ENCODE measurements around the gene DIP2C.
"Not testable (repeated sequence)": the region's sequence is repeated elsewhere in the genome, so short reads cannot be mapped to it uniquely, and the experiment has no call there.

DIP2C gene

DNA sequence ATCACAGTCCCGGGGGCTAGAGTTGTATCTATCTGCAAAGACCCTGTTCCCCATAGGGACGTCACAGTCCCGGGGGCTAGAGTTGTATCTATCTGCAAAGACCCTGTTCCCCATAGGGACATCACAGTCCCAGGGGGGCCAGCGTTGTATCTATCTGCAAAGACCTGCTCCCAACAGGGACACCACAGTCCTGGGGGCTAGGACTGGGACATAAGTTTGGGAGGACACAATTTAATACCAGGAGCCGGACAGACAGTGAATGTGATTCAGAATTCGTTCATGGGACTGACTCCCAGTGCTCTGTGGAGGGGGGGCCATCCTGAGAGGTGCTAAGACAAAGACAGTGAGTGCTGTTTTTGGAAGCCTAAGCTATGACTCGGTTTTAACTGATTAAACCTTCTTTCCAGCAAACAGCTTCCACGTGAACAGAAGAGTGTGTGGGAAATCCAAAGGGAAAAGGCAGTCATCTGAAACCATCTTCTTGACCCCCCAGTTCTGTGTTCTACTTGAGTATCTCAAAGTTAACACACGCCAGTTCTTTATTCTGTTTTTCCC lies 153.0 kb downstream of the DIP2C start:
- Mint-ChIP-seq H3K4me3 (no peak overlapping the region), H3K4me1 (no peaks in the 10 kb centered on the region), H3K27me3 (peaks cover 36% of the 10 kb centered on the region), H3K9me3 (no peaks in the 10 kb centered on the region), H3K36me3 (ENCODE audit: low read depth) (no peaks in the 10 kb centered on the region), H3K27ac (no peak overlapping the region)
- ATAC-seq = no peak
- DNase-seq = no peak

DNA sequence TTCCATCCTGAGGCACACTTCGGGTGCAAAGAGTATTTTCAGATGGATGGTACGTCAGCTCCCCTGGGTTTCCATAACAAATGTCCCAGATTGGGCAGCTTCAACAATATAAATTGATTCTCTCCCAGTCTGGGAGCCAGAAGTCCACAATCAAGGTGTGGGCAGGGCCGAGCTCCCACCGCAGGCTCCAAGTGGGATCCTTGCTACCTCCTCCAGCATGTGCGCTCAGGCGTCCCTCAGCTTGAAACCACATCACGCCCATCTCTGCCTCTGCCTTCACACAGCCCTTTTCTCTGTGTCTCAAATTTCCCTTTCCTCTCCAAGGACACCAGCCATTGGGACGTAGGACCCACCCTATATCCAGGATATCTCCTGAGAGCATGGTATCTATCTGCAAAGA lies 153.5 kb downstream of the DIP2C start:
- no peak for ATAC-seq
- Mint-ChIP-seq H3K4me3 (no peak overlapping the region), H3K9me3 (no peaks in the 10 kb centered on the region), H3K27me3 (peaks cover 35% of the 10 kb centered on the region), H3K27ac (no peak overlapping the region), H3K4me1 (no peaks in the 10 kb centered on the region), H3K36me3 (ENCODE audit: low read depth) (no peaks in the 10 kb centered on the region)
- DNase-seq = no peak

DNA sequence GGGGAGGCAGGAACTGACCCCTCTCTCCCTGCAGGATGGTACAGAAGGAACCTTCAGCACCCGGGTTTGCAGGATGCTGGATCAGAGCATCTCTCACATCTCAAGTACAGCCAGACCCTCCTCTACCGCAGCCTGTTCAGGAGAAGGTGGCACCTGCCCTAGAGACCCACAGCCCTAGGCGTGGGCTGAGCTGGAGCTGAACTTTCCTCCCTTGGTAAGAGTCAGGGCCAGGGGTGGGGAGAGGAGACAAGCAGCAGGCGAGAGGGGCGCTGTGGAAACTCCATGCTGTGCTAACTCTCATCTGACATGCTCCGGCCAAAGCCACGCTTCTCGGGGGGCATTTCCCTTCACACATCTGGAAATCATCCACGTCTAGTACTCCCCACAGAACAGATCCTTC lies 154.4 kb downstream of the DIP2C start:
- H3K9me3 Mint-ChIP-seq = no peaks in the 10 kb centered on the region
- H3K36me3 Mint-ChIP-seq (ENCODE audit: low read depth) = no peaks in the 10 kb centered on the region
- no peaks in the 10 kb centered on the region for H3K4me1 Mint-ChIP-seq
- DNase-seq = no peak
- H3K27ac Mint-ChIP-seq = no peak overlapping the region
- no peak overlapping the region for H3K4me3 Mint-ChIP-seq
- ATAC-seq = no peak
- H3K27me3 Mint-ChIP-seq = peaks cover 28% of the 10 kb centered on the region

DNA sequence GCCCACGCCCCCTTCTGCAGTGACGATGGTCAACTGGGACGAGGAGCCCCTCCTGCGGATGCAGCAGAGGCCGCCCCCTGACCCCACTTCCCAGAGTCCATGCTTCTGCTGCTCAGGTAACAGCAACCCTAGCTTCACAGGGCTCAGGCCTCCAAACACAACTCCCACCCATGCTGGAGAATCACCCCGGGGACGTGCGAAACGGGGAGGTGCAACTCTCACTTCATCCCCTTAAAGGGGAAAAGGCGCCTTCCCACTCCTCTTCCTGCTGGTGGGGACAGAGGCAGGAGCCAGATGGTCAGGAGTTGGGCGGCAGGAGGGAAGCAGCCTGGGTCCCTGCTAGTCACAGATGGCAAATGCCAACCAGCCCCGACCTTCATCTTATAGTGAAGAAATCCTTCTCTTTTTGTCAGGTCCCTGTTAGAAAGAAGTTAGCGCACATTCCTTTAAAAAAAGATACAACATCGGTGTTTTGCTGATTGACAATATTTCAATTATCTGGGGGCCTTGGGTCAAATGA lies 155.4 kb downstream of the DIP2C start:
- DNase-seq (no peak), ATAC-seq (no peak)
- Mint-ChIP-seq H3K36me3 (ENCODE audit: low read depth) (no peaks in the 10 kb centered on the region), H3K27me3 (peaks cover 22% of the 10 kb centered on the region), H3K4me1 (no peaks in the 10 kb centered on the region), H3K9me3 (no peaks in the 10 kb centered on the region), H3K4me3 (no peak overlapping the region), H3K27ac (no peak overlapping the region)

DNA sequence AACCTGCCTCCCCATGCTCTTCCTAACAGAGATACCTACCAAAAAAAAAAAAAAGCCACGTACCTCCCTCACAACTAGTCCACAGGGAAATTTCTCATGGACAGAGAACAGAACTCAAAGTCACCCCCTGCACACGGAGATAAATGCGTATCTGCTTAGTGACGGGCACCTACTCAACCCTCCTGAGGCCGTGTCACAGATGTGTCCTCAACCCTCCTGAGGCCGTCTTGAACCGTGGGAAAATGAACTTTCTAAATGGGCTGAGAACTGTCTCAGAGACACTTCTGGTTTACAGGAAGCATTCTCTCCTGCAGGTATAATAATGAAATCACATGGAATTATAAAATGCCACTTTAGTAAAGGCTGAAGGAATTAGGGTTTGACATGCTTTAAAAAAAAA lies 155.9 kb downstream of the DIP2C start:
- Mint-ChIP-seq H3K9me3 (no peaks in the 10 kb centered on the region), H3K4me1 (no peaks in the 10 kb centered on the region), H3K27ac (no peak overlapping the region), H3K36me3 (ENCODE audit: low read depth) (no peaks in the 10 kb centered on the region), H3K27me3 (peaks cover 18% of the 10 kb centered on the region), H3K4me3 (no peak overlapping the region)
- ATAC-seq (no peak), DNase-seq (no peak)

DNA sequence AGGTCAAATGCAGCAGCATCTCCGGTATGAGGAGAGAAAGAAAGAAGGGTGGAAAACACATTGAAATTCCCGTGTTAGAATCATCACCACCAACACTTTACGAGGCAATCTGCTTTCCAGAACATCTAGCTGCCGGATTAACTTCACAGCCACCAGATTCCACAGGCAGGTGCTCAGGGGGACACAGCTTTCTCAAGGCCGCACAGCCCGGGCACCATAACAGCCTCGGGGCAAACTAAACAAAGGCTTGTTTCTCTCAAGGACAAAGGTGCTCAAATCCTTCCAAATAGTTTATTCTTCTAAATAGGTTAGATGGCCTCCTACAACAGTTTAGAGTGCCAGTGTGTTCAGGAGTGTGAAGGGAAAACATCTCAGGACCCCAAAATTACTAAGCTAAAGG lies 156.3 kb downstream of the DIP2C start:
- Mint-ChIP-seq H3K4me1 (no peaks in the 10 kb centered on the region), H3K4me3 (no peak overlapping the region)

DNA sequence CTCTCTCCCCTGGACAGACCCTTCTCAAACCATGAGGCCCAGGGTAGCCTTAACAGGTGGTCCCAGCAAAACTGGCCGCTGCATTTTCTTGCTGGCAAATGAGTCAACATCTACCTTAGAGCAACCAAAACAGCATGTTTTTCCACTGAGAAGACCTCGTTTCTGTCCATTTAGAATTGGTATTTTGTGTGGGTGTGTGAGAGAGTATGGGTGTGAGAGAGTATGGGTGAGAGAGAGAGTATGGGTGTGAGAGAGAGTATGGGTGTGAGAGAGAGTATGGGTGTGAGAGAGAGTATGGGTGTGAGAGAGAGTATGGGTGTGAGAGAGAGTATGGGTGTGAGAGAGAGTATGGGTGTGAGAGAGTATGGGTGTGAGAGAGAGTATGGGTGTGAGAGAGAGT lies 157.1 kb downstream of the DIP2C start:
- H3K36me3 Mint-ChIP-seq (ENCODE audit: low read depth); ATAC-seq; H3K9me3 Mint-ChIP-seq; DNase-seq; H3K4me3 Mint-ChIP-seq; H3K27ac Mint-ChIP-seq; H3K4me1 Mint-ChIP-seq: not testable (repeated sequence)
- H3K27me3 Mint-ChIP-seq = peaks cover 13% of the 10 kb centered on the region

More for the DNA sequence above, 156.3 kb downstream of the DIP2C start:
- H3K36me3 Mint-ChIP-seq (ENCODE audit: low read depth) = no peaks in the 10 kb centered on the region
- ATAC-seq (no peak), DNase-seq (no peak)
- H3K27ac Mint-ChIP-seq = no peak overlapping the region
- H3K27me3 Mint-ChIP-seq = peaks cover 15% of the 10 kb centered on the region
- H3K9me3 Mint-ChIP-seq = no peaks in the 10 kb centered on the region

DNA sequence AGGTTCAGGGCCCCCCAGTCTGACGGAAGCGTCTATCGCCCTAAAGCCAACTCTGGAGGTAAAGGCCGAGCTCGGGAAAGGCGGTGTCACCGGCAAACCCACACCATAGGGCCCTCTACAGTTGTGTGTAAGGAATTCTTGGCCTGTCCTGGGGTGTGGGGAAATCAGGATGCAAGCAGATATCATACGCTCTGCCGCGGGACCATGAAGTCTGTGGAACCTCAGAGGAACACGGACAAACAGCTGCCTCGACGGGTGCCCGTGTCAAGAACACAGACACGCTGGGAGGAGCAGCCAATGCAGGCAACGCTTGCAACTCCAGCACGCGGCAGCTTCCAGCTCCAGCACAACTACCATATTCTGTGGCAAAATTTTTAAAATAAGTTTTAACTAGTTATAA lies 157.9 kb downstream of the DIP2C start:
- Mint-ChIP-seq H3K4me3 (no peak overlapping the region), H3K27ac (no peak overlapping the region), H3K27me3 (peaks cover 10% of the 10 kb centered on the region), H3K36me3 (ENCODE audit: low read depth) (no peaks in the 10 kb centered on the region), H3K4me1 (no peaks in the 10 kb centered on the region), H3K9me3 (no peaks in the 10 kb centered on the region)
- DNase-seq = no peak
- ATAC-seq = no peak

DNA sequence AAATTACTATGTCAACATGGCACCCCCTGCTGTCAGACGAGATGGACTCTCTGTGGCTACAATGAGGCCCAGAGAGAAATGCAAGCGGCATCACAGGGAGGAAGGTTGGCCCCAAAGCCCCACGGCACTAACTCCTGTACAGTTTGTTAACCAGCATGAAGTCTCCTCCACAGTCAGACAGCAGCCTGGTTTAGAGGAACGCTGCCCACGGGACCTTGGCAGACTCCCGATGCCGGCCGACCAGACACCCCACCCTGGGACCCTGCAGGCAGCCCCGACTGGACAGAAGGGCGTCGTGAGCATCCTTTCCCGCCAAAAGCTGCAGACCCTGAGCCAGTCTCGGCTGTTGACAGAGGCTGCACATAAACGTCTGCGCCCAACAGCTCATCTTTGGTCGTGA lies 158.8 kb downstream of the DIP2C start:
- Mint-ChIP-seq H3K27ac (no peak overlapping the region), H3K4me1 (no peaks in the 10 kb centered on the region), H3K9me3 (no peaks in the 10 kb centered on the region), H3K27me3 (peaks cover 7% of the 10 kb centered on the region), H3K4me3 (no peak overlapping the region), H3K36me3 (ENCODE audit: low read depth) (no peaks in the 10 kb centered on the region)
- no peak for DNase-seq
- no peak for ATAC-seq

DNA sequence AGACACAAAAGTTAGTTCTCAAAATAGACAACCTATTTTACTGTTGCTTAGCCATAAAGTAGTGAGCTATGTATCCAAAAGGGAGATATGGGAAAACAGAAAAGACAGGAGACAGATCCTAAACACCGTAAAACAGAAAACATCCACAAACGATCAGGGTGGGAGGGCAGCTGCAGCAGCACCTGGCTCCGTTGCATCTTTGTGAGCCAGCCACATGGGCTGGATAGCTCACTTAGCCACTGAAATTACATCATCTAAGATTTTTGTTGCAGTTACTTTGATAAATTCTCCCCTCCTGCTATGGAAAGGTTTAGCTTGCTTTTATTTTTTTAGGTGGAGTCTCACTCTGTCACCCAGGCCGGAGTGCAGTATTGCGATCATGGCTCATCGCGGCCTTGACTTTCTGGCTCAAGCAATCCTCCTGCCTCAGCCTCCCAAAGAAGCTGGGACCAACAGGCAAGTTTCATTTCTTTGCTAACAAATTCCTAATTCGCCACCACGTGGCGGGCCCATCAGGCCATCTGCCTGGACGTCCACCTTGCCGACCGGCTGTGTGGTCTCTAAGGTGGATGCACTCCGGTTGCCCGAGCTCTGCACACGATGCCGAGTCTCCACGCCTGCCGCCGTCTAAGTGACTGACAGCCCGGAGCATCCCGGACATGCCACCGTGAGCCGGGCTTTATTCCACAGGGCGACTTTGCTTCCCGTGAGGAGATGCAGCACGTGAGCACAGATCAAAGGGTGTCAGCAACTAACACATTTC lies 159.8 kb downstream of the DIP2C start:
- H3K9me3 Mint-ChIP-seq = no peaks in the 10 kb centered on the region
- H3K36me3 Mint-ChIP-seq (ENCODE audit: low read depth) = no peaks in the 10 kb centered on the region
- peaks cover 5% of the 10 kb centered on the region for H3K27me3 Mint-ChIP-seq
- DNase-seq (no peak), ATAC-seq (no peak)
- H3K27ac Mint-ChIP-seq = no peak overlapping the region
- no peaks in the 10 kb centered on the region for H3K4me1 Mint-ChIP-seq
- H3K4me3 Mint-ChIP-seq = no peak overlapping the region

DNA sequence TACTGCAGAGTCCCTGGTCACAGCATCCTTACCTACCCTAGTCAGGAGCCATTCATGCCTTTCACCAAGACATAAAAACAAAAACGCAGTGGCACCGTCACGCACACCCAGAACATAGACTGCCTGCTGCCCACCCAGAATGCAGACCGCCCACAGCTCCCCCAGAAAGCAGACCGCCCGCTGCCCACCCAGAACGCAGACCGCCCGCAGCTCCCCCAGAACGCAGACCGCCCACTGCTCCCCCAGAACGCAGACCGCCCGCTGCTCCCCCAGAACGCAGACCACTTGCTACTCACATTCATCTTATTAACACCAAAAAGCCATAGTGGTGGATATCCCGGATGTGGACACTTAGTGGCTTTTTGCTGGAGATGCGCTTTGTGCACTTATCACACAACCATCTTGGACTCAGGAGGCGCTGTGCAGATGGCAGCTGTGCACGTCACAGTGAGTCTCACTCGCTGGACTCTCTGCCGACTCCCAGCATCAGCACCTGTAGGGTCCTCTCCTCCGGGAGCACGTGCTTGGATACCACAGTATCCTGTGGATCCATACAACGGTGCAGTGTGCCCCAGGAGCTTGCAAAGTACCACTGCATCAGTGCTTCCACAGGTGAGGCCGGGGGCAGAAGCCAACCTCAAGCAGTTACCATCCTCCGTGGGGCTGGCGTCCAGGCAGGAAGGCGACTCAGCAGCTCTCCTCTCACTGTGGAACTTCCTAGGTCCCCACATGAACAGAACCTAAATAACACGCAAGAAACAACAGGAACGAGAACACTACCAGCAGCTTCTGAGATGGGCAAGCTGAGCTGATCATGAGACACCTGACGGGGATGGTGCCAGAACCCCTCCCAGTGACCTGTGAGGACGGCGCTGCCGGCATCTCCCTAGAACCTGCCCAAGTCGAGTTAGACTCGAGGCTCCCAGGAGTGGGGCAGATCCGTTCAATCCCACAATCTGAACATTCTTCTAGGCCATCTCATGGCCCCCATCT lies 161.0 kb downstream of the DIP2C start:
- H3K4me3 Mint-ChIP-seq = no peak overlapping the region
- no peaks in the 10 kb centered on the region for H3K9me3 Mint-ChIP-seq
- no peaks in the 10 kb centered on the region for H3K4me1 Mint-ChIP-seq
- DNase-seq (no peak), ATAC-seq (no peak)
- H3K27me3 Mint-ChIP-seq = peaks cover 5% of the 10 kb centered on the region
- no peak overlapping the region for H3K27ac Mint-ChIP-seq
- H3K36me3 Mint-ChIP-seq (ENCODE audit: low read depth) = no peaks in the 10 kb centered on the region

DNA sequence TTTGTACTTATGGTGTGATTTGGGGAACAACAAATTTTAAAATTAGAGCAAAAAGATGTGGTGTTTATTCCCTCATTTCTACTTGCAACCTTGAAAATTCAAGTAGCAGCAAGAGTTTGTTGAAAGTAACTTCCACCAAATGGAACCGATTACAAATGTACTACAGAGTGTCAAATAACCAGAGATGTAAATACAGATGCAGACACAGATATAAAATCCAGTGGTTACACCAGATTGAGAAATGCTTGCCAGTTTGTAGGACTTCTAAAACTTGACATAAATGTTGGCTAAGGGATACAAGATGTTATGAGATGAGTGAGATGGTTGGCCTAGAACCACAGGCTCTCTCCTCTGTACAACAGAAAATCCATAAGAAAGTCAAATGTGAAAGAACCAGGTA lies 162.1 kb downstream of the DIP2C start:
- no peaks in the 10 kb centered on the region for H3K9me3 Mint-ChIP-seq
- no peaks in the 10 kb centered on the region for H3K4me1 Mint-ChIP-seq
- H3K4me3 Mint-ChIP-seq = no peak overlapping the region
- no peak for ATAC-seq
- no peaks in the 10 kb centered on the region for H3K36me3 Mint-ChIP-seq (ENCODE audit: low read depth)
- H3K27ac Mint-ChIP-seq = no peak overlapping the region
- peaks cover 8% of the 10 kb centered on the region for H3K27me3 Mint-ChIP-seq
- DNase-seq = no peak

DNA sequence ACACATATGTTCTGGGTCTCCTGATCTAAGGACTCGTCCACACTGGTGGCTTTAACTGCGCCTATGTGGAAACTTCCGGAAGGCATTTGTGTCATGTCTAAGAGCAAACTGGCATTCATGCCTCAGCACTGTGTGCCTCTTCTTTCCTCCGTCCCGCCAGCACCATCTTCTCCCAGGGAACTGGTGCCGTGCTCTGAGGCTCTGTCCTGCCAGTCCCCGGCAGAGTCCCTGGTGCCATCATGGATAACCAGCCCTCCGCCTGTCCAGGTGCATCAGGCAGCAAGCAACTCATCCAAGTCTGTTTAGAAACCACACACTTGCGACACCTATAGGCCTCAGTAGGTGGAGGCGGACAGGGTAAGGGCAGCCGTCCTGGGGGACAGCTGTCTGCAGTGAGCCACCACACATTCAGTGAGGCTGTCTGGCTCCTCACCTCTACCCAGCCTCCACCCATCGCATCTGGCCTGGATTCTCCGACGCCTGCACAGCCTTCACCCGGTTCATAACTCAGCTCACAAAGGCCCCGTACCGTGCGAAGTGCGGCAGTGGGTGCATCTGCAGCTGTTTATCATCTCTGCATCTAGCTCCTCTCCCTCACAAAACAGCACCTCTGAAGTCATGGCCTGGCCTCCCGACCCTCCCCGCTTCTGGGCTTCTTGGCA lies 162.7 kb downstream of the DIP2C start:
- peaks cover 8% of the 10 kb centered on the region for H3K27me3 Mint-ChIP-seq
- no peaks in the 10 kb centered on the region for H3K4me1 Mint-ChIP-seq
- no peaks in the 10 kb centered on the region for H3K9me3 Mint-ChIP-seq
- H3K4me3 Mint-ChIP-seq = no peak overlapping the region
- DNase-seq (no peak), ATAC-seq (no peak)
- no peaks in the 10 kb centered on the region for H3K36me3 Mint-ChIP-seq (ENCODE audit: low read depth)
- no peak overlapping the region for H3K27ac Mint-ChIP-seq

DNA sequence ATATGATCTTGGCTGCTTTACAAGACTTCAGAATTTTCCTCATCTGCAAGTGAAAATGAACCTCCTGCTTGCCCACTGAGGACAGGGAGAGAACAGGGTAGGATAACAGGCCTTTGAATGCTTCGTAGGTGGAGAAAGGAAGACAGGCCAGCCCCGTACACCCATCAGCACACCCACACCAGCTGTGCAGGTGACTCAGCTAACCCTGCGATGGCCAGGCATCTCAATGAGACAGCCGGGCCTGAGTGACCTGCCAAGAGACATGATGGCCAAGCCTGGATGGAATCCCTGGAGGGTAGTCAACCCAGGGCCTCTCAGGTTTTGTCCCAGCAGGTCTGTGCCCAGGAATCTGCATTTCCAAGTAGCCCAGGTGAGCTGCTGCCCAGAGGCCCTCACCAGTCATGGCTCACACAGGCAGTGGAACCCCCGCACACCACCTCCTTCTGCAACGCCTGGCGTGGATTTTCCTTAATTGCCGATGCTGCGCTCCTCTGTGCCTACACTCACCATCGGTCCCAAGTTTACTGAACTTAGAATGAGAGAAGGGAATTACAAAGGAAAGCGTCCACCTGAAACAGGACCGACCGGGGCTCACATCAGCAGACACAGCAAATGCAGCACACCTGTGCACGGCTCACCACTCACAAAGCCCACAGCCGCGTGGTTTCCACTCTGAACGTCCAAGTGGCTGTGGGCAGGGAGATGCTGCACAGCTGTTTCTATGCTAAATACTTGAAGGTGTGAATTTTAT lies 163.7 kb downstream of the DIP2C start:
- ATAC-seq (no peak), DNase-seq (no peak)
- Mint-ChIP-seq H3K27ac (no peak overlapping the region), H3K9me3 (no peaks in the 10 kb centered on the region), H3K4me1 (no peaks in the 10 kb centered on the region), H3K4me3 (no peak overlapping the region), H3K27me3 (peaks cover 8% of the 10 kb centered on the region), H3K36me3 (ENCODE audit: low read depth) (no peaks in the 10 kb centered on the region)
